ENCODE data around the gene ACBD3.

The ACBD3 gene

GRCh38 chr1:226186124-226187018 is at the start of gene ACBD3:
Gene ACBD3, minus strand, starts transcription at chr1:226186741. Its CDS starts 66 bp downstream, at chr1:226186675.
- peak within 1 kb of the TSS; percentile 94 for H3K27ac ChIP-seq
- peak; percentile 2; the same call in 1 of the 2 replicates for TF ChIP-seq CTCF (conservative IDR thresholded peaks at IDR 0.05)

GRCh38 chr1:226233806-226234205 is 47.3 kb upstream of the ACBD3 start:
- no peak for TF ChIP-seq CTCF (conservative IDR thresholded peaks at IDR 0.05)
- H3K27ac ChIP-seq, result no peak overlapping the region

- no peak for TF ChIP-seq CTCF (conservative IDR thresholded peaks at IDR 0.05)
- no peak overlapping the region for H3K27ac ChIP-seq
Measured at GRCh38 chr1:226233293-226233692, 46.8 kb upstream of the ACBD3 start.

GRCh38 chr1:226226601-226227000 is 40.1 kb upstream of the ACBD3 start:
- no peak overlapping the region for H3K27ac ChIP-seq
- TF ChIP-seq CTCF (conservative IDR thresholded peaks at IDR 0.05), result no peak

- no peak overlapping the region for H3K27ac ChIP-seq
- peak; percentile 9; the same call in 1 of the 2 replicates for TF ChIP-seq CTCF (conservative IDR thresholded peaks at IDR 0.05)
Measured at GRCh38 chr1:226223786-226224244, 37.3 kb upstream of the ACBD3 start.

- TF ChIP-seq CTCF (conservative IDR thresholded peaks at IDR 0.05), result no peak
- H3K27ac ChIP-seq, result no peak within 1 kb of the TSS
Measured at GRCh38 chr1:226223157-226223785, 36.7 kb upstream of the ACBD3 start, which contains the start of gene MIXL1. Gene MIXL1, plus strand, starts transcription at chr1:226223664. Its CDS starts 18 bp downstream, at chr1:226223682.

- H3K27ac ChIP-seq, result no peak overlapping the region
- TF ChIP-seq CTCF (conservative IDR thresholded peaks at IDR 0.05), result no peak
Measured at GRCh38 chr1:226222686-226223085, 36.1 kb upstream of the ACBD3 start.
